MM.1S (cell line): ENCODE data around the gene MUSK.

Experiments
- EZH2 ChIP-seq: fragments of 300-600 bp; sonication (generic); optimal IDR thresholded peaks from 2 replicates; pipeline ENCODE3; 2017; ENCODE audit warnings: low read depth, mild to moderate bottlenecking, antibody characterized with exemption, low read length, mixed read lengths
- TF ChIP-seq, protein P1 (sequence below): fragments of 300-600 bp; sonication (generic); IDR thresholded peaks from 2 replicates; pipeline ENCODE4 v1.5.1; 2016; ENCODE audit warnings: antibody characterized with exemption, low read length, mixed read lengths

DNA sequence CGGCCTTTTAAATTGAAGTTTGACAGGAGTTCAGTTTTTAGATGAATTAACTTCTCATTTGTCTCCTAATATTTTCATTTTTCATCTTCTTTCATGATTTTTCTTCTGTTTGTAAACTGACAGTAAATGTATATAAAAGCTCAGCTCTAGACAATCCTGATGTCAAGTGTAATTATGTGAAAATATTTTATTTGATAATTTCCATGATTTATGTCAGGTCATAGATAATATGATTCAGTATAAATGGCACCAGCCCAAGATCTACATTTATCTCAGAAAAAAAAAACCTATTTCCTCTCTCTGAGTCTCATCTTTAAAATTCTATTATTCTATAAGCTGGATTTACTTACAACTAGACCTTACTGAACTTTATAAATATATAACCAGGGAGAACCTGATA, 115.7 kb downstream of the MUSK start:
- TF ChIP-seq, protein P1, sequence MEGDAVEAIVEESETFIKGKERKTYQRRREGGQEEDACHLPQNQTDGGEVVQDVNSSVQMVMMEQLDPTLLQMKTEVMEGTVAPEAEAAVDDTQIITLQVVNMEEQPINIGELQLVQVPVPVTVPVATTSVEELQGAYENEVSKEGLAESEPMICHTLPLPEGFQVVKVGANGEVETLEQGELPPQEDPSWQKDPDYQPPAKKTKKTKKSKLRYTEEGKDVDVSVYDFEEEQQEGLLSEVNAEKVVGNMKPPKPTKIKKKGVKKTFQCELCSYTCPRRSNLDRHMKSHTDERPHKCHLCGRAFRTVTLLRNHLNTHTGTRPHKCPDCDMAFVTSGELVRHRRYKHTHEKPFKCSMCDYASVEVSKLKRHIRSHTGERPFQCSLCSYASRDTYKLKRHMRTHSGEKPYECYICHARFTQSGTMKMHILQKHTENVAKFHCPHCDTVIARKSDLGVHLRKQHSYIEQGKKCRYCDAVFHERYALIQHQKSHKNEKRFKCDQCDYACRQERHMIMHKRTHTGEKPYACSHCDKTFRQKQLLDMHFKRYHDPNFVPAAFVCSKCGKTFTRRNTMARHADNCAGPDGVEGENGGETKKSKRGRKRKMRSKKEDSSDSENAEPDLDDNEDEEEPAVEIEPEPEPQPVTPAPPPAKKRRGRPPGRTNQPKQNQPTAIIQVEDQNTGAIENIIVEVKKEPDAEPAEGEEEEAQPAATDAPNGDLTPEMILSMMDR: no peak
- no peak for TF ChIP-seq EZH2
